Neuronal stem cell (in vitro differentiated cells): ENCODE measurements around the gene C6orf89.

Experiments
- DNase-seq: peaks from one replicate; pipeline ENCODE4 v3.0.0-alpha.2; 2013; ENCODE audit warnings: low spot score
- H2AFZ ChIP-seq: one replicate; pipeline ENCODE4 v1.6.1; 2013; ENCODE audit warnings: mild to moderate bottlenecking, low read length, inconsistent platforms
- H2AK5ac ChIP-seq: 2 replicates; pipeline ENCODE4 v1.6.1; 2013; ENCODE audit warnings: low read depth, mild to moderate bottlenecking, inconsistent platforms, low read length, moderate library complexity, mixed read lengths
- H2BK120ac ChIP-seq: 2 replicates; pipeline ENCODE4 v1.6.1; 2013; ENCODE audit warnings: low read depth, mild to moderate bottlenecking, inconsistent platforms, low read length, moderate library complexity, mixed read lengths
- H2BK12ac ChIP-seq: one replicate; pipeline ENCODE4 v1.6.1; 2013; ENCODE audit warnings: low read length, inconsistent platforms
- H2BK15ac ChIP-seq: 2 replicates; pipeline ENCODE4 v1.6.1; 2013; ENCODE audit warnings: mild to moderate bottlenecking, low read length, inconsistent platforms, mixed read lengths
- H2BK5ac ChIP-seq: one replicate; pipeline ENCODE4 v1.6.1; 2013; ENCODE audit warnings: inconsistent platforms, mild to moderate bottlenecking, low read length, moderate library complexity
- H3K14ac ChIP-seq: one replicate; pipeline ENCODE4 v1.6.1; 2013; ENCODE audit warnings: low read length, inconsistent platforms
- H3K18ac ChIP-seq: 2 replicates; pipeline ENCODE4 v1.6.1; 2013; ENCODE audit warnings: low read length, inconsistent platforms
- H3K23ac ChIP-seq: 2 replicates; pipeline ENCODE4 v1.6.1; 2013; ENCODE audit warnings: low read depth, mild to moderate bottlenecking, mixed read lengths, low read length, inconsistent platforms; ENCODE audit not compliant: poor library complexity
- H3K27ac ChIP-seq: replicated peaks from 3 replicates; pipeline ENCODE4 v1.5.1; 2013; ENCODE audit warnings: low read length, inconsistent platforms
- H3K27me3 ChIP-seq, 3 experiments: 2 replicates each; pipeline ENCODE4 v1.6.1; 2013; ENCODE audit warnings: low read length in 3 of 3, mild to moderate bottlenecking in 2 of 3, inconsistent platforms in 1 of 3, low read depth in 1 of 3, mixed read lengths in 1 of 3, moderate library complexity in 1 of 3; ENCODE audit not compliant: control insufficient read depth in 3 of 3, insufficient read depth in 3 of 3
- H3K36me3 ChIP-seq, 2 donors: replicated peaks in 1 of 2; 2 replicates each; pipeline ENCODE4 v1.6.1; 2013; ENCODE audit warnings: low read length in 2 of 2; ENCODE audit not compliant: control insufficient read depth in 2 of 2, insufficient read depth in 2 of 2
- H3K4ac ChIP-seq: 2 replicates; pipeline ENCODE4 v1.6.1; 2013; ENCODE audit warnings: inconsistent platforms, mild to moderate bottlenecking, low read length, moderate library complexity
- H3K4me1 ChIP-seq, 2 donors: 1 replicate in 1 of 2; 2 replicates in 1 of 2; pipeline ENCODE4 v1.6.1; 2013; ENCODE audit warnings: low read length in 2 of 2, low read depth in 1 of 2; ENCODE audit not compliant: control insufficient read depth in 2 of 2, insufficient read depth in 1 of 2
- H3K4me2 ChIP-seq: one replicate; pipeline ENCODE4 v1.6.1; 2013; ENCODE audit warnings: mild to moderate bottlenecking, low read length, inconsistent platforms; ENCODE audit not compliant: insufficient read depth, poor library complexity, severe bottlenecking
- H3K4me3 ChIP-seq, 2 donors: 2 replicates each; pipeline ENCODE4 v1.5.1; 2013; ENCODE audit warnings: low read length in 2 of 2, mild to moderate bottlenecking in 2 of 2, inconsistent platforms in 1 of 2, moderate library complexity in 1 of 2
- H3K79me1 ChIP-seq: one replicate; pipeline ENCODE4 v1.6.1; 2013; ENCODE audit warnings: low read depth, mild to moderate bottlenecking, inconsistent platforms, low read length, moderate library complexity
- H3K9ac ChIP-seq: one replicate; pipeline ENCODE4 v1.6.1; 2013; ENCODE audit warnings: mild to moderate bottlenecking, low read depth, low read length, inconsistent platforms; ENCODE audit not compliant: poor library complexity
- H3K9me3 ChIP-seq, 2 donors: replicated peaks in 1 of 2; 2 replicates each; pipeline versions ENCODE3 to v1.6.1; 2013; ENCODE audit warnings: low read length in 2 of 2, mild to moderate bottlenecking in 2 of 2, inconsistent platforms in 1 of 2, low read depth in 1 of 2, mixed read lengths in 1 of 2, moderate library complexity in 1 of 2; ENCODE audit not compliant: control insufficient read depth in 2 of 2, insufficient read depth in 1 of 2
- H4K8ac ChIP-seq: one replicate; pipeline ENCODE4 v1.6.1; 2013; ENCODE audit warnings: low read depth, mild to moderate bottlenecking, inconsistent platforms, low read length, moderate library complexity
- H4K91ac ChIP-seq: one replicate; pipeline ENCODE4 v1.6.1; 2013; ENCODE audit warnings: low read length, low read depth, mild to moderate bottlenecking, inconsistent platforms; ENCODE audit not compliant: poor library complexity
- WGBS, 2 donors: extraction: QIAGEN DNeasy Blood & Tissue Kit; methylation state at CpG; one replicate each; pipeline ENCODE4 v1.1.7; 2013; ENCODE audit warnings: missing lambda C conversion rate in 2 of 2, mixed read lengths in 1 of 2; ENCODE audit not compliant: insufficient read length in 2 of 2, insufficient replicate concordance in 1 of 2; ENCODE audit errors: extremely low coverage in 2 of 2; 5-methylcytosine and 5-hydroxymethylcytosine counted together

C6orf89 gene

DNA sequence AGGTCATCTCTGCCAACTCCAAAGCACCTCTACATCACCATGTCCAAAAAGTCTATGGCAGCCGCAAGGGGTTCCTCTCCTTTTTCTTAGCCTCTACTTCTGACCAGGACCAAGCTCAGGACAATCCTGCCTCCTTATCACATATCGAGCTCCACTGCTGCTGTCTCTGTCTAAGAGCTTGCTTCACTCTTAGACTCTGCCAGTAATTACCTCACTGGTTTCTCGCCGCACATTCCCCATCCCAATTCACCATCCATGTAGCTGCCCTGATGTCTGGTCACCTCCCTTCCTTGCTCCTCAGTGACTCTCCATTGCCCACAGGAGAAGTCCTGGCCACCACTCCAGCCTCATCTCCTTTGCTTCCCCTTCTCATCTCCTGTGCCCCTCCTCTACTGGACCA is 44.7 kb downstream of the C6orf89 start:
- no peak overlapping the region for H3K27ac ChIP-seq
- H3K18ac ChIP-seq, result no peak overlapping the region
- H3K9ac ChIP-seq, result no peak overlapping the region
- H2BK15ac ChIP-seq, result no peak overlapping the region
- no peak overlapping the region for H3K4me2 ChIP-seq
- no peak overlapping the region for H3K4ac ChIP-seq
- H2BK5ac ChIP-seq, result no peak overlapping the region
- no peak overlapping the region for H4K8ac ChIP-seq
- H3K79me1 ChIP-seq, result no peaks in the 10 kb centered on the region
- H3K23ac ChIP-seq, result no peak overlapping the region
- H3K4me3 ChIP-seq, result no peak overlapping the region
- H2AFZ ChIP-seq, result no peak overlapping the region
- no peaks in the 10 kb centered on the region for H3K9me3 ChIP-seq
- no peak overlapping the region for H4K91ac ChIP-seq
- no peak overlapping the region for H2BK12ac ChIP-seq
- no peaks in the 10 kb centered on the region for H3K27me3 ChIP-seq
- no peak overlapping the region for H2AK5ac ChIP-seq
- no peaks in the 10 kb centered on the region for H3K36me3 ChIP-seq
- no CpG with 5 or more reads among the region's 4 CpGs for WGBS, 2 donors
- H3K14ac ChIP-seq, result no peak overlapping the region
- H3K4me1 ChIP-seq, result peaks cover 0 to 4% of the 10 kb centered on the region in 2 donors
- no peak overlapping the region for H2BK120ac ChIP-seq
- DNase-seq, result no peak

DNA sequence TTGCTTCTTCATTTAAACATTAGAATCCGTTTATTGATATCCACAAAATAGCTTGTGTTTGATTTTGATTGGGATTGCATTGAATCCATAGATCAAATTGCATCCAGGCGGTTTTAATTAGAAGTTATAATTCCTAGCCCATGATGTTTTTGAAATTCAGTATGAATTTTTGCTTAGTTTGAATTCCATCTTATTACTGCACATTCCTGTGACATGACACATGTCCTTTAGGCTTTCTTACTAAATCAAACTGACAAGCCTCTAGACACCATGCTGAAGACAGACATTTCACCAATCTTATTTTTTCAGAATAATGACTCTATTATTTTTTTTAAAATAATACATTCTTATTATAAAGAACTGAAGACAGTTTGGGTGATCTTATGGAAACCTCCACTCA is 47.4 kb downstream of the C6orf89 start:
- Histone ChIP-seq H2BK120ac (no peak overlapping the region), H4K8ac (no peak overlapping the region)
- no CpG with 5 or more reads among the region's 2 CpGs for WGBS, 2 donors

DNA sequence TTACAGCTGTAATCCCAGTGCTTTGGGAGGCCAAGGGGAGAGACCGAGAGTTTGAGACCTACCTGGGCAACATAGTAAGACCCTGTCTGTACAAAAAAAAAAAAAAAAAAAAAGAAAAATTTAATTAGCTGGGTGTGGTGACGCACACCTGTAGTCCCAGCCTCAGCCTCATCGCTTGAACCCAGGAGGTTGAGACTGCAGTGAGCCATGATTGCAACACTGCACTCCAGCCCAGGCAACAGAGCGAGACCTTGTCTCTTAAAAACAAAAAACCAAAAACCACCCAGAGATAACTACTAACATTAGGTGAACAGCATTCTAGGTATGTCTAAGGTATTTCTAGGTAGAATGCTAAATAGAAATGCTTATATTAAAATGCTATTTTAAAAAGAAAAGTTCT is 47.8 kb downstream of the C6orf89 start:
- no peak overlapping the region for H3K9ac ChIP-seq
- H3K18ac ChIP-seq, result no peak overlapping the region
- no peak overlapping the region for H3K4me2 ChIP-seq
- no CpG with 5 or more reads among the region's 4 CpGs for WGBS, 2 donors
- H4K91ac ChIP-seq, result no peak overlapping the region
- no peaks in the 10 kb centered on the region for H3K36me3 ChIP-seq
- H4K8ac ChIP-seq, result no peak overlapping the region
- H3K79me1 ChIP-seq, result no peaks in the 10 kb centered on the region
- no peak overlapping the region for H3K23ac ChIP-seq
- no peak overlapping the region for H3K14ac ChIP-seq
- no peak overlapping the region for H2BK15ac ChIP-seq
- no peak overlapping the region for H3K4me3 ChIP-seq
- H3K4me1 ChIP-seq, result peaks cover 2 to 4% of the 10 kb centered on the region in 2 donors
- peaks cover 0 to 7% (median 0%) of the 10 kb centered on the region in 3 experiments for H3K27me3 ChIP-seq
- H2BK120ac ChIP-seq, result no peak overlapping the region
- H3K9me3 ChIP-seq, result no peaks in the 10 kb centered on the region
- no peak overlapping the region for H2BK12ac ChIP-seq
- H2AFZ ChIP-seq, result no peak overlapping the region
- no peak overlapping the region for H3K4ac ChIP-seq
- H2AK5ac ChIP-seq, result no peak overlapping the region
- no peak for DNase-seq
- H2BK5ac ChIP-seq, result no peak overlapping the region
- H3K27ac ChIP-seq, result no peak overlapping the region

More for the DNA sequence above, 47.4 kb downstream of the C6orf89 start:
- Histone ChIP-seq H3K79me1 (no peaks in the 10 kb centered on the region), H3K4me1 (peaks cover 2 to 4% of the 10 kb centered on the region in 2 donors), H3K23ac (no peak overlapping the region), H3K4me3 (no peak overlapping the region), H3K9me3 (no peaks in the 10 kb centered on the region), H2BK15ac (no peak overlapping the region), H3K18ac (no peak overlapping the region), H3K14ac (no peak overlapping the region), H3K4ac (no peak overlapping the region), H2AK5ac (no peak overlapping the region), H3K36me3 (no peaks in the 10 kb centered on the region), H2BK5ac (no peak overlapping the region), H3K27me3 (peaks cover 0 to 7% (median 0%) of the 10 kb centered on the region in 3 experiments), H2BK12ac (no peak overlapping the region), H3K9ac (no peak overlapping the region), H2AFZ (no peak overlapping the region), H3K4me2 (no peak overlapping the region), H3K27ac (no peak overlapping the region), H4K91ac (no peak overlapping the region)
- no peak for DNase-seq

DNA sequence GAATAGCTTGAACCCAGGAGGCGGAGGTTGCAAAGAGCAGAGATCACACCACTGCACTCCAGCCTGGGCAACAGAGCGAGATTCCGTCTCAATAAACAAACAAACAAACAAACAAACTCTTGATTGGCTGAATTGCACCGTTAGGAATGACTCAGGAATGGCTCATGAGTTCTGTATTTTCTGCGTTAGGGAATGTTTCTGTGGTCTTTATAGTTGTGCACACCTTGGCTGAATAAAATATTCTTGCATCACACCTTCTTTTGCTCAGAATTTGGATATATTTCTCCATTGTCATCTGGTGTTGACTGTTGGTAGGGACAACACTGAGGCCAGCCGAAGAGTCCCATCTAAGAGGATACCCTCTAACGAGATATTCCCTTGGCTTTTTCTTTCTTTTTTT is 49.1 kb downstream of the C6orf89 start:
- no peak overlapping the region for H3K9ac ChIP-seq
- no CpG with 5 or more reads among the region's 7 CpGs for WGBS, 2 donors

More for the DNA sequence above, 49.1 kb downstream of the C6orf89 start:
- H3K4ac ChIP-seq, result no peak overlapping the region
- no peak overlapping the region for H3K4me3 ChIP-seq
- H3K14ac ChIP-seq, result no peak overlapping the region
- no peak overlapping the region for H3K4me2 ChIP-seq
- peaks cover 0 to 3% of the 10 kb centered on the region in 2 donors for H3K4me1 ChIP-seq
- H2BK5ac ChIP-seq, result no peak overlapping the region
- no peak for DNase-seq
- no peak overlapping the region for H2BK120ac ChIP-seq
- H3K27me3 ChIP-seq, result peaks cover 0 to 7% (median 0%) of the 10 kb centered on the region in 3 experiments
- no peak overlapping the region for H2BK12ac ChIP-seq
- no peak overlapping the region for H2BK15ac ChIP-seq
- no peak overlapping the region for H3K23ac ChIP-seq
- no peak overlapping the region for H2AFZ ChIP-seq
- H3K9me3 ChIP-seq, result peaks cover 0 to 1% of the 10 kb centered on the region in 2 donors
- no peak overlapping the region for H3K18ac ChIP-seq
- H4K91ac ChIP-seq, result no peak overlapping the region
- no peak overlapping the region for H4K8ac ChIP-seq
- H3K36me3 ChIP-seq, result no peaks in the 10 kb centered on the region
- H3K27ac ChIP-seq, result no peak overlapping the region
- H3K79me1 ChIP-seq, result no peaks in the 10 kb centered on the region
- no peak overlapping the region for H2AK5ac ChIP-seq
